HTERT RPE-1 (cell line): Measurements from ENCODE around the gene FAM107B.

ENCODE experiments used
- in situ Hi-C: fragments of 300-500 bp; cut with MboI; formaldehyde crosslinking; loops from 4 replicates; pipeline ENCODE4 v1.14.3; 2020; ENCODE audit warnings: low sequenced_read_pairs

FAM107B gene

GRCh38 chr10:14563359-14563940 lies 211.2 kb downstream of the FAM107B start:
- in situ Hi-C loops, result no loop called here

GRCh38 chr10:14563076-14563336 lies 211.7 kb downstream of the FAM107B start:
- in situ Hi-C loops, result no loop called here

GRCh38 chr10:14562218-14563075 lies 212.2 kb downstream of the FAM107B start:
- in situ Hi-C loops, result no loop called here

- in situ Hi-C loops, result no loop called here
Observed at GRCh38 chr10:14560791-14561765, 213.6 kb downstream of the FAM107B start.

DNA sequence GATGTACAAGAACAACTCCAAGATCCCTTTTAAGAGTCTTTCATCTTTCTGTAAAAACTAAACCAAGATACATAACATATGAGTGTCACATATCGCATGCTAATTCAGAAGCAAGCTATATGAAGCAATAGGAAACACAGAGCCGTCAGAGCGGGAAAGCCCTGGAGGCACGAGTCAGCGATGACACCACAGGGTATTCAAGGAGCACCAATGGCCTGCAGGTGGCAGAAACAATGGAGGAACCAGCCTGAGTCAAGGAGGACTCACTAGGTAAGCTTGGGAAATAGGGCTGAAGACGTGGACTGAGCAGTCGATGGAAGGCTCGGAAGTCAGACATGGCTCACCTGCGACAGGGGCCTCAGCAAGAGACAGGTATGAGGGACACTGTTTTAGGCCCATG lies 214.4 kb downstream of the FAM107B start:
- in situ Hi-C loops, result no loop called here

- in situ Hi-C loops, result no loop called here
Observed at GRCh38 chr10:14558025-14558424, 216.7 kb downstream of the FAM107B start.

DNA sequence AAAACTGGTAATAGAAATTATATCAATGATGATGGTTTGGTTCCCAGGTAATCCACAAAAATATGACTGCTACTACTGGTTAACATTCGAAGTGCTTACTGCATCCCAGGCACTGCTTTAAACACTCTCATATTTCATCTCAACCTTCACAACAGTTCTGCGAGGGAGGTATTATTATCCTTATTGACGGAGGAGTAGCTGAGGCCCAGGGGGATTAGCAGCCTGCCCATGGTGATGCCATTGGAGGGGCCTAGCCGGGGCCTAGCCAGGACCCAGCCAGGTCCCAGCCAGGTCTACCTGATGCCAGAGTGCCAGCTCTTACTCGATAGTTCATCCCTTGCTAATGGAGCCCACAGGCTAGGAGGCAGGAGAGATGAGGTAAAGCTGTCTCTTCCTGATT lies 217.1 kb downstream of the FAM107B start:
- in situ Hi-C loops, result no loop called here

DNA sequence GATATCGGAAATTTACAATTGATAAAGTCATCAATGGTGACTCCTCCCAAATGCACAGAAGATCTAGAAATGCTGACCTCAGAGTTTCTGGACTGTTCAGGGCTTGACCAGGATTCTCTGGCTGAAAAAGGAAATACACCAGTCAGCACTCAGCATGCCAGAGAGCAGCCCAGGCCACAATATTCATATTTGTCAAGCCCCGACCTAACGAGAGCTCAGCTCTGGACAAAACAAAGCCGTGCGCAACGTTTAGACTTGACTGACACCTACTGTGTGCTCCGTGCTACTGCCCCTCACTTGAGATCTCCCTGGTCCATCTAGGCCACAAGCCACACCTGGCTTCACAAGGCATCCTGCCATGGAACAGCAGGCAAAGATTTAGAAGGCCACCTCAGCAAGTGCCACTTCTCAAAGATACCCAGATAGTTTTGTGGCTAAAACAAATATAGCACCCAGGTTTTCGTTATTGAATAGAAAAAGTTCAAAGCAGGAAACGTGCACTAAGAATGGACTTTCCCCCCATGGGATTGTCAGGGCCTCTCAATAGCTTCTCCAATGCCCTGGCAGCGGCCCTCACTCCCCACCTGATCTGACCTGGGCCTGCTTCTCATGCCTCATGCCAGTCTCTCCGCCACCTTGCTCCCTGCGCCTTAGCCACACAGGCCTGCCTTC lies 218.3 kb downstream of the FAM107B start:
- in situ Hi-C loops, result no loop called here

DNA sequence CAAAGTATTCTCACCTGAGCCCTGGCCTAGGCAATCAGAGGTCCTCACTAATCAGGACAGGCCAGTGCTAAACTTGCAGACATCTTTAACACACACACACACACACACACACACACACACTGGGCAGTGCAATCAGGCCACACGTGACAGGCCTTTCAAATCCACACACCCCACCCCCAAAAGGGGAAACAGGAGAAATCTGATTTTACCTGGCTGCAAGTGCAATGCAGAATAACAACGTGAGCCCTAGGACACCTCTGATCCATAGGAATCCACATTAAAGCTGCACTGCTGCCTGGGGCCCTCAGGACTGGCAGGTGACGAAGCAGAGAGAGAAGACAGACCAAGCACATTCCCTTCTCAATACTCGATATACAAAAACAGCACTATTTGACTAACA lies 218.9 kb downstream of the FAM107B start:
- in situ Hi-C loops, result no loop called here

DNA sequence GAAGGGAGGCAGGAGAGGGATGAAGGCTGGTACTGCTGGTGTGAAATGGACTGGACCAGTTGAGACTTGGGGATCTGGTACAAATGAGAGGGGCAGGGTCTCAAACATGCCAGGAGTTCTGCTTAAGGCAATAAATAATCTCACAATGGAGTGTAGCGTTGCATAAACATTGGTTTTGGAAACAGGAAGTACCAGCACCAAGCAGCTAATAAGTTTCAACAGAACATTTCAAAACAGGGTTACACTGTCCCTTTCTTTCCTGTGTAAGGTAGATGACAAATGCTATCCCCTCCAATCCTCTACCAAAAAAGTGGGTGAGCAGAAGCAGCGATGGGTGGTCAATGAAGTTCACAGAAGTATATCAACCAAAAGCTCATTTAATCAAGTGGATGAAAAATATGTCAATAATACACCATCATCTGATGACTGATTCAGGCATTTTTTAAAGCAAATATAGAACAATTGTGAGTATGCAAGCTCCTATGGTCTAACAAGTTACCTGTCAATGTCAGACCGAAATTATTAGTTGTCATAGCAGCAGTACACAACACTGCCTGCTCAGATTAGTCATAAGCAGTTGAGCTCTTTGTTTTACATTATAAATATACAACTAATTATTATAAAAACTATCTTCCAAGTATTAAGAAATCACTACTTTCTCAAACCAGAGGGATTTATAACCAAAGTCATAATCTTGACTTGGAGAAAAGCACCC lies 220.0 kb downstream of the FAM107B start:
- in situ Hi-C loops, result no loop called here

DNA sequence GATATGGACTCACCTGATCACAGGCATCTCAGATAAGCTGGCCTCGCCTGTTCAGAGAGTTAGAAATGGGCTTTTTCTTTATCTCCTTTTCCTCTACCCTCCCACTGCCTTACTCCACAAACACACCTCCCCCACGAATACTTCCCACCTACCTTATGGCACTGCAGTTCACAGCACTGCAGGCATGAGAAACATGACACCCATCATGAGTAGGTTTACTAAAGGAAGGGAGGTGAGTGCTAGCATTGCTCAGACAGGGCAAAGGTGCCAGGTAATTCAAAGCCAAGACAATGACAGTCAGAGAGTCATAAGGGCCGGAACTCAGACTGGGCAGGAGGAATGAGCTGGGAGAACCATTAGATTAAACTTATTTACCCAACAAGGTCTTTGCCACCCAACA lies 220.6 kb downstream of the FAM107B start:
- in situ Hi-C loops, result no loop called here

- in situ Hi-C loops, result no loop called here
Observed at GRCh38 chr10:14553448-14553847, 221.2 kb downstream of the FAM107B start.

- in situ Hi-C loops, result no loop called here
Observed at GRCh38 chr10:14552015-14552414, 222.7 kb downstream of the FAM107B start.

DNA sequence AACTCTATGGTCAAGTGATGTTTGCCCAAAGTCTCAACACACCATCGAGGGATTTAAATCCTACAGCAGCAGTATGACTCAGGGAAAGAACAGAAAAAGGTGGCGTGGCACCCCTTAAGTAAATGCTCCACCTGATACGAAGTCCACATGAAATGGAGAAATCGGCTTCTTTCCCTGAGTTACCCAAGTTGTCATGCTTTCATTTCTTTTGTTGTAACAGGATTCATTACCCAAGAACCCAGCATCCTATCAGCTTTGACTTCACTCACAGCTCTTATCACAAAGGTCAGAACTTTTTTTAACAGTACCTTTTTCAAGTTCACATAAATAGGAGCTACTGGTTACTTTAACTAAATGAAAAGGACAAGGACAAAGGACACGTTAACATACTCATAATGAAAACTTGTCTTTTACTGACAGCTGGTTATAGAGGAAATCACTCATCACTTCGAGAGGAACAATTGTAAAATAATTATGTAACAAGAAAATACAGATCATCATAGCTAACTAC lies 224.2 kb downstream of the FAM107B start:
- in situ Hi-C loops, result no loop called here

GRCh38 chr10:14549496-14549895 lies 225.2 kb downstream of the FAM107B start:
- in situ Hi-C loops, result no loop called here

DNA sequence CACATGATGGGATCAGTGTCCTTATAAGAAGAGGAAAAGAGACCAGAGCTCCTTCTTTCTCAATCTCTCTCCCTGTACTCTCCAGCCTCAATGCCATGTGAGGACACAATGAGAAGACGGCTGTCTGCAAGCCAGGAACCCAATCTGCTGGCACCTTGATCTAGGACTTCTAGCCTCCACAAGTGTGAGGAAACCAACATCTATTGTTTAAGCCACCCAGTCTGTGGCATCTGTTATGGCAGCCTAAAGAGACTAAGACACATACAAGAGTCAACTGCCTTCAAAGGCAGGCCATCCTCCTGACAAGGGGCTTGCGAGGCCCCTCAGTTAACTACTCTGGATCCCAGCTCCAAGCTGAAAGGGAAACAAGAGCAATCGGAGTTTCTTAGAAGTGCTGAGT lies 225.7 kb downstream of the FAM107B start:
- in situ Hi-C loops, result no loop called here

DNA sequence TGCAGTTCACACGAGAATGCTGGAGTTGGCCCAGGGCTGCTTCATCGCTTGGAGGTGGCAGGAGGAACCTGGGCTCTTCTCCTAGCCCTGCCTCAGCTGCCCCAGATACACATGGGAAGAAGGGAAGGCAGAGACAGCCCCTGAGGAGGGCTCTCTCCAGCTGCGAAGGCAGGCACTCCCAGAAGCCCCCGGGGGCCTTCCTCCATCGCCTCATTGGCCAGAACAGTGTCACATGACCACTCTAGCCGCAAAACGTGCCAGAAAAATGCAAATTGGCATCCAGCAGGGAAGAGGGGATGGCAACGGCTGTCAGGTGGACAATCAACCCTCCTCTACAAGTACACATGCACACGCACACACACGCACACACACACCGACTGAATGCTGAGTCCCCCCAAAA lies 226.2 kb downstream of the FAM107B start:
- in situ Hi-C loops, result no loop called here

GRCh38 chr10:14547816-14548215 lies 226.9 kb downstream of the FAM107B start:
- in situ Hi-C loops, result no loop called here

DNA sequence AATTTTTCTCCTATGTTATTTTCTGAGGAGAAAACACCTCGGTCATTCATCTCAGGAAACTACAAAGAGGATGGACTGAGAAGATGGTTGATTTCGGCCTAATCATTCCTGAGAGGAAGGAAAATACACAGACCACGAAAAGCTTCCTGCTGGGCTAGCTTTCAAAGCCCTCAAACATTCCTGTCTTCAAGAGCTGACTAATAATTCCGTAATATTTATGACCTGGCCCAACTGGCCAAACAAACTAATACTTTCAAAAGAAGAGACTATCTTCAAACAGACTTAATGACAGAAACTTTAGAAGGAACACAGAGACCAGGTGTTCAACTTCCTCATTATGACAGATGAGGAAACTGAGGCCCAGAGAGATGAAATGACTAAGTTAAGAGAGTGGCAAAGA lies 228.9 kb downstream of the FAM107B start:
- in situ Hi-C loops, result no loop called here

- in situ Hi-C loops, result no loop called here
Observed at GRCh38 chr10:14543904-14544210, 230.8 kb downstream of the FAM107B start.
